GM23248 (cell line): ENCODE results near the gene TLX1. TPM values are rescaled to one million over a fixed set of nuclear protein-coding genes. Genes with fewer than 3 reads are reported as not detected.

ENCODE experiments used
- DNase-seq: peaks from one replicate; pipeline ENCODE4 v3.0.0-alpha.2; 2015
- H2AFZ ChIP-seq: fragments of 200-600 bp; sonication (generic); 2 replicates; pipeline ENCODE4 v1.6.1; 2016; ENCODE audit warnings: antibody characterized with exemption
- H3F3A ChIP-seq: fragments of 200-600 bp; sonication (generic); 2 replicates; pipeline ENCODE4 v1.6.1; 2016; ENCODE audit warnings: mild to moderate bottlenecking, antibody characterized with exemption, mixed run types; ENCODE audit not compliant: insufficient read depth
- H3K27ac ChIP-seq: fragments of 200-600 bp; sonication (generic); 2 replicates; pipeline ENCODE4 v1.5.1; 2016; ENCODE audit warnings: mild to moderate bottlenecking
- H3K27me3 ChIP-seq: fragments of 200-600 bp; sonication (generic); replicated peaks from 2 replicates; pipeline ENCODE4 v1.6.1; 2016; ENCODE audit warnings: mild to moderate bottlenecking; ENCODE audit not compliant: insufficient read depth
- H3K36me3 ChIP-seq: fragments of 200-600 bp; sonication (generic); 2 replicates; pipeline ENCODE4 v1.6.1; 2016; ENCODE audit warnings: low read depth, mild to moderate bottlenecking
- H3K4me1 ChIP-seq: fragments of 200-600 bp; sonication (generic); 2 replicates; pipeline ENCODE4 v1.6.1; 2016; ENCODE audit warnings: mild to moderate bottlenecking; ENCODE audit not compliant: insufficient read depth
- H3K4me2 ChIP-seq: fragments of 200-600 bp; sonication (generic); one replicate; pipeline ENCODE4 v1.6.1; 2016; ENCODE audit warnings: mild to moderate bottlenecking; ENCODE audit not compliant: unreplicated experiment
- H3K4me3 ChIP-seq: fragments of 200-600 bp; sonication (generic); 2 replicates; pipeline ENCODE4 v1.5.1; 2016; ENCODE audit warnings: mild to moderate bottlenecking
- H3K79me2 ChIP-seq: fragments of 200-600 bp; sonication (generic); 2 replicates; pipeline ENCODE4 v1.6.1; 2016; ENCODE audit warnings: mild to moderate bottlenecking; ENCODE audit not compliant: insufficient read depth
- H3K9ac ChIP-seq: fragments of 200-600 bp; sonication (generic); 2 replicates; pipeline ENCODE4 v1.6.1; 2016; ENCODE audit warnings: mild to moderate bottlenecking
- H3K9me2 ChIP-seq: fragments of 200-600 bp; sonication (generic); 2 replicates; pipeline ENCODE4 v1.6.1; 2016; ENCODE audit warnings: mixed run types, mild to moderate bottlenecking, moderate library complexity; ENCODE audit not compliant: insufficient read depth
- H3K9me3 ChIP-seq: fragments of 200-600 bp; sonication (generic); one replicate; pipeline ENCODE4 v1.6.1; 2017; ENCODE audit warnings: low read depth
- H4K20me1 ChIP-seq: fragments of 200-600 bp; sonication (generic); 2 replicates; pipeline ENCODE4 v1.6.0; 2016; ENCODE audit not compliant: insufficient read depth
- EZH2 ChIP-seq: fragments of 200-600 bp; sonication (generic); IDR thresholded peaks from 2 replicates; pipeline ENCODE4 v1.6.1; 2018; ENCODE audit warnings: antibody characterized with exemption, mild to moderate bottlenecking; ENCODE audit not compliant: insufficient read depth, poor library complexity, severe bottlenecking
- EZH2phosphoT487 ChIP-seq: fragments of 200-600 bp; sonication (generic); IDR thresholded peaks from 2 replicates; pipeline ENCODE4 v1.6.1; 2018; ENCODE audit warnings: antibody characterized with exemption, moderate library complexity, mild to moderate bottlenecking, low read depth; ENCODE audit not compliant: insufficient read depth
- WGBS, 2 experiments: methylation state at CpG; one replicate each; pipeline ENCODE4 v1.1.6; 2015 to 2017; ENCODE audit warnings: low lambda C conversion rate in 2 of 2, low coverage in 1 of 2; ENCODE audit errors: missing lambda C conversion rate in 2 of 2; 5-methylcytosine and 5-hydroxymethylcytosine counted together
- in situ Hi-C: fragments of 300-500 bp; cut with MboI; formaldehyde crosslinking; loops from 2 replicates; pipeline ENCODE4 v1.15.0; 2020
- polyA plus RNA-seq: library from polyadenylated mRNA; unstranded; fragments of >200 nt; fragmentation: Nextera tagmentation; extraction: Ambion mirVana; gene quantifications from 2 replicates; pipeline ENCODE4 v1.2.1, GENCODE V29; 2016
- total RNA-seq: library from RNA; depleted of rRNA; stranded (reverse); fragments of >200 nt; shearing (Covaris generic); gene quantifications from 2 replicates; pipeline ENCODE4 v1.2.3, GENCODE V29; 2014

Gene TLX1
- total and polyA plus RNA-seq, 2 experiments from 2014 or later = not detected

DNA sequence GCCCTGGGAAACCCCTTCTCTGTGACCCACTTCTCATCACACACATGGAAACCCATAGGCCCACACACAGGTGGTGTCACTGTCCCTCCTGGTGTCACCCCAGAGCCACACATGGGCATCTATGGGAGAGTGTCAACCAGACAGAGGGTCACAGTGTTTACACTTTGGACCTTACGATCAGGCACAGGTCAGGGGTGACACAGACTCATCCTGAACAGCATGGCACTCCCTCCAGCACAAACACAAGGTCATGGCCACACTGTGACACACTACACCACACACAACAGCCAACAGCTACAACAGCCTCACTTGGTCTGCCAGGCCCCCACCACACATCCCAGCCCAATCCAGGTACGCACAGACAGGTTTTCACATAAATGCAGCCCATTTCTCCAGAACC lies 6.2 kb downstream of the TLX1 start:
- Histone ChIP-seq H3K27me3 (peaks cover 96% of the 10 kb centered on the region), H3K4me1 (no peaks in the 10 kb centered on the region), H3K27ac (no peak overlapping the region), H2AFZ (no peak overlapping the region), H3F3A (no peaks in the 10 kb centered on the region), H3K9me2 (no peaks in the 10 kb centered on the region), H3K36me3 (no peaks in the 10 kb centered on the region), H3K4me3 (no peak overlapping the region), H3K9ac (no peak overlapping the region), H3K9me3 (no peaks in the 10 kb centered on the region), H3K79me2 (no peaks in the 10 kb centered on the region), H4K20me1 (no peaks in the 10 kb centered on the region), H3K4me2 (no peak overlapping the region)
- in situ Hi-C loops = no loop called here
- no peak for TF ChIP-seq EZH2
- no peak for TF ChIP-seq EZH2phosphoT487
- 8 to 28% methylated on average over 2 of the region's 2 CpGs for WGBS, 2 experiments
- no peak for DNase-seq

DNA sequence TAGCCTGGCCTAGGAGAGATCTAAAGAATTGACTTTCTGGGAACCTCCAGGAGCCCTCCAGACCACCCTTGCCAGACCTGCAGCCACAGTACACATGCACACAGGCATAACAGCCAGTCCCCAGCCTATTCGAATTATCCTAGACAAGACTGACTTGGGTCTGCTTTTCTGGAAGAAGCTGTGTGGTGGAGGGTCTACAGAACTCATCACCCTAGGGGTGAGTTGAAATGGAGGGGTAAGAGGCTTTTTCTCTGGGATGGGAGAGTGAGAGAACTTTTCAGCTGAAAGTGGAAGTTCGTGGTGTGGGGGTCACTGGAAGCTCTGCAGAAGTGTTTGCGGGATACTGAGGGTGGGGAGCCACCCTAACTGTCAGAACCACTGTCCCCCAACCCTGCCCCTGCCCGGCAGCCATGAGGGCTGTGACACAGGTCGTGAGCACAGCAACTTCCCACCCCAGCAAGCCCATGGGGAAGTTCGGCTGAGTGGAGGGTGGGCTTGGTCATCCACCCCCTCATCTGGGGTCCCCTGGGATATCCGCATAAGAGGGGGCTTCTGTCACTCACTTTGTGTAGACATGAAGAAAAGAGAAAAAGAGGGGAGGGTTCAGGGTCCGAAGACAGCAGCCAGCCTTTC lies 7.8 kb downstream of the TLX1 start:
- 37 to 40% methylated on average over 8 of the region's 8 CpGs for WGBS, 2 experiments
- H3K9ac ChIP-seq = no peak overlapping the region
- H2AFZ ChIP-seq = no peak overlapping the region
- H3K27me3 ChIP-seq = peaks cover 80% of the 10 kb centered on the region
- H3F3A ChIP-seq = no peaks in the 10 kb centered on the region
- TF ChIP-seq EZH2 = no peak
- no peak for TF ChIP-seq EZH2phosphoT487
- no peaks in the 10 kb centered on the region for H3K4me1 ChIP-seq
- in situ Hi-C loops = no loop called here
- H3K9me3 ChIP-seq = no peaks in the 10 kb centered on the region
- H3K36me3 ChIP-seq = no peaks in the 10 kb centered on the region
- no peaks in the 10 kb centered on the region for H3K9me2 ChIP-seq
- no peak for DNase-seq
- H3K4me3 ChIP-seq = no peak overlapping the region
- no peak overlapping the region for H3K27ac ChIP-seq
- no peak overlapping the region for H3K4me2 ChIP-seq
- no peaks in the 10 kb centered on the region for H4K20me1 ChIP-seq
- H3K79me2 ChIP-seq = no peaks in the 10 kb centered on the region

DNA sequence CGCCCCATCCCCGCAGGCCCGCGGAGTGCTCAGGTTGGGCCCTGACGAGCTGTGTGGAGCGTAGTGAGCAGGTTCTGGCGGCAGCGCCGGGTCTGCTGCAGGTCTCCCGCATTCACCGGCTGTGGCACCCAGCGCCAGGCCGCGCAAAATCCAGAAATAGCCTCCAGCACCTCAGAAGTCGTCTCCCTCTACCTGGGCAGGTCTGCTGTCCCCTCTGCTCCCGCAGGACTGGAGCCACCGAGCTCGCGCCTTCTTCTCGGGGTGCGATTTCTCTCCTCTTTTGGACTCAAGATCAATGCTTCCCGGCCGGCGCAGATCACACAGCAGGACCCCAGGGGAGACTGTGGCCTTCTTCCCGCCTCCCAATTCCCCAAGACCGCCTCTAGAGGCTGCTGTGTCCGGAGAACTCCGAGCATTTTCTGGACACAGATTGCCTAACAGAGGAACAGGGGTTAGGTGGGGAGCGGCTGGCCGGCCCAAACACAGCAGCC lies 8.4 kb downstream of the TLX1 start:
- H3K9me2 ChIP-seq = no peaks in the 10 kb centered on the region
- no peaks in the 10 kb centered on the region for H3K4me1 ChIP-seq
- no peak overlapping the region for H3K4me2 ChIP-seq
- H3K9ac ChIP-seq = no peak overlapping the region
- in situ Hi-C loops = no loop called here
- TF ChIP-seq EZH2phosphoT487 (no peak), EZH2 (peak; percentile 61)
- H3K9me3 ChIP-seq = no peaks in the 10 kb centered on the region
- H3K27ac ChIP-seq = no peak overlapping the region
- H4K20me1 ChIP-seq = no peaks in the 10 kb centered on the region
- no peaks in the 10 kb centered on the region for H3K79me2 ChIP-seq
- H3F3A ChIP-seq = no peaks in the 10 kb centered on the region
- peaks cover 80% of the 10 kb centered on the region for H3K27me3 ChIP-seq
- H3K36me3 ChIP-seq = no peaks in the 10 kb centered on the region
- DNase-seq = peak; percentile 57
- H3K4me3 ChIP-seq = no peak overlapping the region
- H2AFZ ChIP-seq = no peak overlapping the region
- WGBS, 2 experiments = 26 to 28% methylated on average over 26 to 30 of the region's 30 CpGs

DNA sequence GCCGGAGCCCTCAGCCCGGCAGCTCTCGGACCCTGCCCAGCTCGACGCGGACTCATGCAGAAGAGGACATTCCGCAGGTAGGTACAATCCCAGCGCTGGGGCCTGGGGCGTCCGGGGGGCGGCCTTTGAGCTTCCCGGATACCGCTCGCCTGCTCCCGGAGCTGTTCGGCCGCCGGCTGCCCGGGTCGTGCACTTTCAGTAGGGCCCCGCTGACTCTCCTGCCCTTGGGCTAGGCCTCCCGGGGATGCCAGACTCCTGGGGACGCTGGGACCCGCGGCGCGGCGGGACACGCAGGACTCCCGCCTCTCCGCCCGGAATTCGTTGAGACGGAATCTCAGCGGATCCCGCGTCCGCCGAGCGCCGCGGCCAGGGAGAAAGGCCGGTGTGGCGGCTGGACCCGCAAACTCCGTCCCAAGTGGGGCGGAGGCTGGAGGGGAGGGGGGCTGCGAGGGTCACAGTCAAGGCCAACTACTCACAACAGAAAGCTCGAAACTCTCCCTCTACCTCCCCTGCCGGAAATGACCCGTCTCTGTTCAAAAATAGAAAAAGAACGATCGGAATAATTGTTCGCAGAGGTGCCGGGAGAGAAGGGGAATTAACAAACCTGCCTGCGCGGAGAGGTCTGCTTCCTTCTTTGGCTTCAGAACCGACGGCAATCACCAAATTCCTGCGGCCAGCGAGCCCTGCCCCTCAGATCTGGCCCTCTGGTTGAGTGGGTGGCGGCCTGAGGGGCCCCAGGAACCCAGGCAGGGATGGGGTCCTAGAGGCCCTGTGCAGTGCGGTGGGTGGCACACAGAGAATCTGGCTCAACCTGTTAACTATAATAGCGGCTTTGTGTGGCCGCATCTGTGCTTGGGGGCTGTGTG lies 9.2 kb downstream of the TLX1 start:
- TF ChIP-seq EZH2phosphoT487 = no peak
- TF ChIP-seq EZH2 = no peak

More for the DNA sequence above, 9.2 kb downstream of the TLX1 start:
- no peaks in the 10 kb centered on the region for H3K36me3 ChIP-seq
- H3K9me2 ChIP-seq = no peaks in the 10 kb centered on the region
- no peaks in the 10 kb centered on the region for H3K4me1 ChIP-seq
- DNase-seq = no peak
- no peak overlapping the region for H3K9ac ChIP-seq
- H3K9me3 ChIP-seq = no peaks in the 10 kb centered on the region
- H4K20me1 ChIP-seq = no peaks in the 10 kb centered on the region
- no peak overlapping the region for H2AFZ ChIP-seq
- WGBS, 2 experiments = 12 to 15% methylated on average over 64 to 65 of the region's 65 CpGs
- no peaks in the 10 kb centered on the region for H3F3A ChIP-seq
- no peak overlapping the region for H3K4me3 ChIP-seq
- no peaks in the 10 kb centered on the region for H3K79me2 ChIP-seq
- in situ Hi-C loops = no loop called here
- no peak overlapping the region for H3K4me2 ChIP-seq
- peaks cover 80% of the 10 kb centered on the region for H3K27me3 ChIP-seq
- H3K27ac ChIP-seq = no peak overlapping the region
